Endothelial cell of umbilical vein (primary cell): ENCODE data around the gene RASGRF2.

Experiments
- CTCF ChIP-seq, 2 donors: IDR thresholded peaks; 1 replicate in 1 of 2; 2 replicates in 1 of 2; pipeline ENCODE4 v1.5.1; 2011; ENCODE audit warnings: low read length in 2 of 2, mild to moderate bottlenecking in 2 of 2, moderate library complexity in 2 of 2, control low read depth in 1 of 2, inconsistent platforms in 1 of 2, low read depth in 1 of 2; ENCODE audit not compliant: insufficient read depth in 1 of 2; ENCODE audit errors: extremely low read depth in 1 of 2
- EZH2 ChIP-seq: IDR thresholded peaks from 2 replicates; pipeline ENCODE4 v1.6.1; 2012; ENCODE audit warnings: borderline replicate concordance, low read depth, mild to moderate bottlenecking, moderate library complexity, low read length, inconsistent platforms; ENCODE audit not compliant: severe bottlenecking
- FOS ChIP-seq: IDR thresholded peaks from 2 replicates; pipeline ENCODE4 v1.6.1; 2011; ENCODE audit warnings: mild to moderate bottlenecking, low read length, moderate library complexity, borderline replicate concordance; ENCODE audit not compliant: insufficient read depth
- GATA2 ChIP-seq: IDR thresholded peaks from 2 replicates; pipeline ENCODE4 v1.7.0; 2011; ENCODE audit warnings: low read depth, mild to moderate bottlenecking, moderate library complexity, mixed read lengths, low read length; ENCODE audit not compliant: insufficient read length, insufficient read depth
- JUN ChIP-seq: IDR thresholded peaks from 2 replicates; pipeline ENCODE4 v1.6.1; 2011; ENCODE audit warnings: borderline replicate concordance, low read depth; ENCODE audit not compliant: insufficient read length, insufficient read depth
- MAX ChIP-seq: IDR thresholded peaks from 2 replicates; pipeline ENCODE4 v1.6.1; 2011; ENCODE audit not compliant: insufficient read depth, insufficient read length
- MYC ChIP-seq: IDR thresholded peaks from one replicate; pipeline ENCODE4 v1.6.1; 2011; ENCODE audit warnings: mild to moderate bottlenecking, low read depth, low read length
- POLR2A ChIP-seq: IDR thresholded peaks from 2 replicates; pipeline ENCODE4 v1.6.1; 2012; ENCODE audit warnings: low read depth, mild to moderate bottlenecking, control low read depth, low read length
- POLR2AphosphoS5 ChIP-seq: IDR thresholded peaks from 2 replicates; pipeline ENCODE4 v1.6.1; 2012; ENCODE audit warnings: low read depth, mild to moderate bottlenecking, control low read depth, low read length, moderate library complexity; ENCODE audit not compliant: insufficient read depth

GRCh38 chr5:80917631-80918030 is 42.5 kb upstream of the RASGRF2 start:
- TF ChIP-seq CTCF (IDR thresholded peaks at IDR 0.05; ENCODE audit: extremely low read depth in 1 of 2, insufficient read depth in 1 of 2, low read depth in 1 of 2, low read length in 2 of 2) (no peak), EZH2 (no peak), POLR2A (no peak), POLR2AphosphoS5 (no peak), JUN (no peak), GATA2 (no peak), MYC (no peak), MAX (no peak), FOS (no peak)
